ENCODE measurements around the gene RBM46. TPM values are rescaled to one million over a fixed set of nuclear protein-coding genes. Genes with fewer than 3 reads are reported as not detected.

The RBM46 gene
- total RNA-seq, 1 donor from 2014 or later: 0.04 TPM

DNA sequence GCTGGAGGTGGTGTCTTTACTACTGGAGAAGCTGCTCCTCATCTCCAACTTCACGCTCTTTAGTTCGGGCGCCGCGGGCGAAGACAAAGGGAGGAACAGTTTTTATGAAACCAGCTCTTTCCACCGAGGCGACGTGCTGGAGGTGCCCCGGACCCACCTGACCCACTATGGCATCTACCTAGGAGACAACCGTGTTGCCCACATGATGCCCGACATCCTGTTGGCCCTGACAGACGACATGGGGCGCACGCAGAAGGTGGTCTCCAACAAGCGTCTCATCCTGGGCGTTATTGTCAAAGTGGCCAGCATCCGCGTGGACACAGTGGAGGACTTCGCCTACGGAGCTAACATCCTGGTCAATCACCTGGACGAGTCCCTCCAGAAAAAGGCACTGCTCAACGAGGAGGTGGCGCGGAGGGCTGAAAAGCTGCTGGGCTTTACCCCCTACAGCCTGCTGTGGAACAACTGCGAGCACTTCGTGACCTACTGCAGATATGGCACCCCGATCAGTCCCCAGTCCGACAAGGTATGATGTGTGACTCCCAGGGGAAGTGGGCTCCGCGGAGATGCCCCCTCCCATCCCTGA lies 36.6 kb upstream of the RBM46 start:
- Histone ChIP-seq H3K27me3 (ENCODE audit: control insufficient read depth, insufficient read depth, low read length) (peaks cover 26% of the 10 kb centered on the region), H3K36me3 (ENCODE audit: control insufficient read depth, insufficient read depth, low read length) (no peaks in the 10 kb centered on the region), H3K4me3 (ENCODE audit: low read depth, low read length) (peak overlapping the region; percentile 49)
- no peak for DNase-seq (ENCODE audit: low read depth)
- TF ChIP-seq CTCF (IDR thresholded peaks at IDR 0.05; ENCODE audit: insufficient read depth, low read length, poor library complexity, severe bottlenecking): no peak

- Histone ChIP-seq H3K36me3 (ENCODE audit: control insufficient read depth, insufficient read depth, low read length) (no peaks in the 10 kb centered on the region), H3K4me3 (ENCODE audit: low read depth, low read length) (no peak overlapping the region), H3K27me3 (ENCODE audit: control insufficient read depth, insufficient read depth, low read length) (no peaks in the 10 kb centered on the region)
- TF ChIP-seq CTCF (IDR thresholded peaks at IDR 0.05; ENCODE audit: insufficient read depth, low read length, poor library complexity, severe bottlenecking): no peak
- DNase-seq (ENCODE audit: low read depth): no peak
These were observed 23.4 kb upstream of the RBM46 start for GRCh38 chr4:154757713-154758112.

GRCh38 chr4:154760895-154761294 lies 20.2 kb upstream of the RBM46 start:
- no peaks in the 10 kb centered on the region for H3K36me3 ChIP-seq (ENCODE audit: control insufficient read depth, insufficient read depth, low read length)
- no peak for DNase-seq (ENCODE audit: low read depth)
- H3K4me3 ChIP-seq (ENCODE audit: low read depth, low read length): no peak overlapping the region
- H3K27me3 ChIP-seq (ENCODE audit: control insufficient read depth, insufficient read depth, low read length): no peaks in the 10 kb centered on the region
- no peak for TF ChIP-seq CTCF (IDR thresholded peaks at IDR 0.05; ENCODE audit: insufficient read depth, low read length, poor library complexity, severe bottlenecking)

GRCh38 chr4:154778264-154778663 lies 2.8 kb upstream of the RBM46 start:
- no peaks in the 10 kb centered on the region for H3K36me3 ChIP-seq (ENCODE audit: control insufficient read depth, insufficient read depth, low read length)
- DNase-seq (ENCODE audit: low read depth): no peak
- H3K27me3 ChIP-seq (ENCODE audit: control insufficient read depth, insufficient read depth, low read length): no peaks in the 10 kb centered on the region
- no peak for TF ChIP-seq CTCF (IDR thresholded peaks at IDR 0.05; ENCODE audit: insufficient read depth, low read length, poor library complexity, severe bottlenecking)
- H3K4me3 ChIP-seq (ENCODE audit: low read depth, low read length): no peak overlapping the region

- TF ChIP-seq CTCF (IDR thresholded peaks at IDR 0.05; ENCODE audit: insufficient read depth, low read length, poor library complexity, severe bottlenecking): peak; percentile 58
- Histone ChIP-seq H3K27me3 (ENCODE audit: control insufficient read depth, insufficient read depth, low read length) (no peaks in the 10 kb centered on the region), H3K4me3 (ENCODE audit: low read depth, low read length) (no peak overlapping the region), H3K36me3 (ENCODE audit: control insufficient read depth, insufficient read depth, low read length) (no peaks in the 10 kb centered on the region)
- no peak for DNase-seq (ENCODE audit: low read depth)
These were observed 1.6 kb upstream of the RBM46 start for GRCh38 chr4:154779362-154779947.

DNA sequence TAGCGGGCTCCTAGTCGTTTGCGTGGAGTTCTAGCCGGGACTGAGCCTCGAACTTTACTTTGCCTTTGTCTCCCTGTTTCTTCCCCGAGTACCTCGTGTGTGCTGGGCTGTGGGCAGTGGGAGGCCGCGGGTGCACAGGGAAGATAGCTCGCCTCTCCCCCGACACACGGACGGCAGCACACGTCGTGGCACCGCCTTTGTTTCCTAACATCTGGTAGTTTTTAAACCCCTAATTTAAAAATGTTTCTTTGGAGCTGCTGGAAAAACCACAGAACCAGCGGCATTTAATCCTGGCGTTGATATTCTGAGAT lies 866 bp downstream of the RBM46 start:
- H3K4me3 ChIP-seq (ENCODE audit: low read depth, low read length): peak overlapping the region; percentile 13
- no peak for DNase-seq (ENCODE audit: low read depth)
- H3K27me3 ChIP-seq (ENCODE audit: control insufficient read depth, insufficient read depth, low read length): no peaks in the 10 kb centered on the region
- H3K36me3 ChIP-seq (ENCODE audit: control insufficient read depth, insufficient read depth, low read length): no peaks in the 10 kb centered on the region
- TF ChIP-seq CTCF (IDR thresholded peaks at IDR 0.05; ENCODE audit: insufficient read depth, low read length, poor library complexity, severe bottlenecking): no peak
